ENCODE data around the gene RIPOR1.

RIPOR1 gene

DNA sequence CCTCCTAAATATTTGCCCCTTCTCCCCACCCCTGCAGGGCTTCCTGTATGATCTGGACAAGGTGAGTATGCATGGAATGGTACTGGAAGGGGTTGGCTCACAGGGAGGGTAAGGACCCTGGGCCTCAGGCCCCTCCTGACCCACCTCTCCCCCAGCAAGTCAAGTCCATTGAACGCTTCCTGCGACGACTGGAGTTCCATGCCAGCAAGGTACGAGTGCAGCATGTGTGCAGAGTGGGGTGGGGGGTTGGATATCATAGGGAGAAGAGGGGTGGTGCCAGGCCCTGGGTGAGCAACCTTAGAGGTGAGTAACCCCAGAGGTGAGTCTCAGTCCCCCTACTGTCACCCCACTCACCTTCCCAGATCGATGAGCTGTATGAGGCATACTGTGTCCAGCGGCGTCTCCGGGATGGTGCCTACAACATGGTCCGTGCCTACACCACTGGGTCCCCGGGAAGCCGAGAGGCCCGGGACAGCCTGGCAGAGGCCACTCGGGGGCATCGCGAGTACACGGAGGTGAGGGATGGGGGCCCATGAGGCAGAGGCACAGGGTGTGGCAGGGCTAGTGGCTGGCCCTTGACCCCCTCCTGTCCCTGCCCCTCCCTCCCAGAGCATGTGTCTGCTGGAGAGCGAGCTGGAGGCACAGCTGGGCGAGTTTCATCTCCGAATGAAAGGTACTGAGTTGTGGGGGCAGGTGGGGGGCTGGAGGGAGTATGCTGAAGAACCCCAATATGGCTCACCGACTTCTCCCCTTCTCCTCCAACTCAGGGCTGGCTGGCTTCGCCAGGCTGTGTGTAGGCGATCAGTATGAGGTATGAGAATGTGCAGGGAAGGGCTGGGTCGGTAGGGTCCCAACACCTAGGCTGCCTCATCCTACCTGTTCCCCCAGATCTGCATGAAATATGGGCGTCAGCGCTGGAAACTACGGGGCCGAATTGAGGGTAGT, 11.3 kb downstream of the RIPOR1 start:
- DNase-seq (ENCODE audit: low read depth in 3 of 3): no peak

DNA sequence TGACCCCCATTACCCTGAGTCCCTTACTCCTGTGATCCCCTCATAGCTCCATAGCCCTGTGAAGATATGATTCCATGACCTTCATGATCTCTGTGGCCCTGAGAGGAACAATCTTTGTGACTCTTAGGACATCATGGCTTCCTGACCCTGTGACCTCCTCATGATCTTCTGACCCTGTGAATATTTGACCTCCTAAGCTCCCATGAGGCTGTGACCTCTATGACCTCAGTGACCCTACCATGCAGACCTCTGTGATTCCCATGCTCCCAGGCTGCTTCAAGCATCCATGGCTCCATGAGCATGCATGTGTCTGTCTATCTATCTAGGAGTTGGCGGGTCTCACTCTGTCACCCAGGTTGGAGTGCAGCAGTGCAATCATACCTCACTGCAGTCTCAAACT, 12.1 kb downstream of the RIPOR1 start:
- DNase-seq (ENCODE audit: low read depth in 3 of 3): no peak

DNA sequence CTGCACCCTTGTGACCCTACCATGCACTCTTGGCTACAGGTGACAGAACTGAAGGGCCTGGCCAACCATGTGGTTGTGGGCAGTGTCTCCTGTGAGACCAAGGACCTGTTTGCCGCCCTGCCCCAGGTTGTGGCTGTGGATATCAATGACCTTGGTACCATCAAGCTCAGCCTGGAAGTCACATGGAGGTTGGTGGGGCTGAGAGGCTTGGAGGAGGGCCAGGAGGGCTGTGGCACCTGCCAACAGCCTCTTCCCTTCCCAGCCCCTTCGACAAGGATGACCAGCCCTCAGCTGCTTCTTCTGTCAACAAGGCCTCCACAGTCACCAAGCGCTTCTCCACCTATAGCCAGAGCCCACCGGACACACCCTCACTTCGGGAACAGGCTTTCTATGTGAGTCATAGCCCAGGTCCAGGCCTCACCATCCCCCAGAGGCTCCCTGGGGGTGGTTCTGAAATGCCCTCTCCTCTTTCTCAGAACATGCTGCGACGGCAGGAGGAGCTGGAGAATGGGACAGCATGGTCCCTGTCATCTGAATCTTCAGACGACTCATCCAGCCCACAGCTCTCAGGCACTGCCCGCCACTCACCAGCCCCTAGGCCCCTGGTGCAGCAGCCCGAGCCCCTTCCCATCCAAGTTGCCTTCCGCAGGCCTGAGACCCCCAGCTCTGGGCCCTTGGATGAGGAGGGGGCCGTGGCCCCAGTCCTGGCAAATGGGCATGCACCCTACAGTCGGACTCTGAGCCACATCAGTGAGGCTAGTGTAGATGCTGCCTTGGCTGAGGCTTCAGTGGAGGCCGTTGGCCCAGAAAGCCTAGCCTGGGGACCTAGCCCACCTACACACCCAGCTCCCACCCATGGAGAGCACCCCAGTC, 13.0 kb downstream of the RIPOR1 start:
- DNase-seq (ENCODE audit: low read depth in 3 of 3): no peak

- DNase-seq (ENCODE audit: low read depth in 3 of 3): peak in 2 of 3 experiments; percentile 33 to 58
Measured at GRCh38 chr16:67542464-67542863, 13.8 kb downstream of the RIPOR1 start.

DNA sequence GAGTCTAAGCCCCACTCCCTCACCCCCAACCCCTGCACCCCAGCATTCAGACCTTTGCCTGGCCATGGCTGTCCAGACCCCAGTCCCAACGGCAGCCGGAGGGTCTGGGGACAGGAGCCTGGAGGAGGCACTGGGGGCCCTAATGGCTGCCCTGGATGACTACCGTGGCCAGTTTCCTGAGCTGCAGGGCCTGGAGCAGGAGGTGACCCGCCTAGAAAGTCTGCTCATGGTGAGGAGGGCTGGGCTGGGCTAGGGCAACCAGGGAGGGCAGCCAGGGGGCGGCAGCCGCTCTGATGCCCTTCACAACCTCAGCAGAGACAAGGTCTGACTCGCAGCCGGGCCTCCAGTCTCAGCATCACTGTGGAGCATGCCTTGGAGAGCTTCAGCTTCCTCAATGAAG, 14.4 kb downstream of the RIPOR1 start:
- no peak for DNase-seq (ENCODE audit: low read depth in 3 of 3)

DNA sequence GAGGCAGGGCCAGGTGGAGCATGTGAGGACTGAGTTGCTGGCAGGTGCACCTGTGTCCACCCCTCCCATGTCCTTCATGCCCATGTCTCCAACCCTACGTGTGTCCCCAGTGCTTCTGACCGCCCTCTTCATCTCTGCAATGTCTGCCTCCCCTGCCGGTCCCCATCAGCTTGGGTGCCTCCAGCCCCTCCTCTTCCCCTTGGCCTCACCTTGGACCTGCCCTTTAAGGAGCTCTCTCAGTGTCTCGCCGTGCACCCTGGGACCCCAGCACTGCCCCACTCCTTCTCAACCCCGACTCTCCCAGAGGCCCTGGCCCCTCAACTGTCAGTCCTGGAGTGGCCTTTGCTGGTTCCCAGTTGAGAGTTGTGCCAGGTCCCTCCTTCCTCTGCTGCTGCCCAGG, 15.0 kb downstream of the RIPOR1 start:
- DNase-seq (ENCODE audit: low read depth in 3 of 3): no peak

DNA sequence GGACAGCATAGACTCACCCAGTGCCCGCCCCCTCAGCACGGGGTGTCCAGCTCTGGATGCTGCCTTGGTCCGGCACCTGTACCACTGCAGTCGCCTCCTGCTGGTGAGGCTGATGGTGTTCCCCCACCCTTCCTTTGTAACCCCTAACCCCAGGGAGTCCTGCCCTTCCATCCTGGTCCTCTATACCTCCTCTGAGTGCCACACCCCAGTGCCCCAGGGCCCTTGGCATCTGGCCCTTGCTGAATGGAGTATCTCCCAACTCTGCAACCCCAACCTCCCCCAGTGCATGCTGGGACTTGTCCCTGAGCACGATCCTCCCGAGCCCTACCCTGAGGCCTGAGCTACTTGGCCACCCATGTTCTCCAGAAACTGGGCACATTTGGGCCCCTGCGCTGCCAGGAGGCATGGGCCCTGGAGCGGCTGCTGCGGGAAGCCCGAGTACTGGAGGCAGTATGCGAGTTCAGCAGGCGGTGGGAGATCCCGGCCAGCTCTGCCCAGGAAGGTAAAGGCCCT, 15.8 kb downstream of the RIPOR1 start:
- no peak for DNase-seq (ENCODE audit: low read depth in 3 of 3)

GRCh38 chr16:67544844-67545664, 16.4 kb downstream of the RIPOR1 start:
- no peak for DNase-seq (ENCODE audit: low read depth in 3 of 3)

- no peak for DNase-seq (ENCODE audit: low read depth in 3 of 3)
Measured at GRCh38 chr16:67545665-67546024, 17.0 kb downstream of the RIPOR1 start.

- no peak for DNase-seq (ENCODE audit: low read depth in 3 of 3)
Measured at GRCh38 chr16:67546091-67546501, 17.5 kb downstream of the RIPOR1 start.

- peak; percentile 47 to 68 (median 60) for DNase-seq (ENCODE audit: low read depth in 3 of 3)
Measured at GRCh38 chr16:67546761-67547422, 18.3 kb downstream of the RIPOR1 start.

GRCh38 chr16:67547423-67548264, 19.0 kb downstream of the RIPOR1 start:
- no peak for DNase-seq (ENCODE audit: low read depth in 3 of 3)

DNA sequence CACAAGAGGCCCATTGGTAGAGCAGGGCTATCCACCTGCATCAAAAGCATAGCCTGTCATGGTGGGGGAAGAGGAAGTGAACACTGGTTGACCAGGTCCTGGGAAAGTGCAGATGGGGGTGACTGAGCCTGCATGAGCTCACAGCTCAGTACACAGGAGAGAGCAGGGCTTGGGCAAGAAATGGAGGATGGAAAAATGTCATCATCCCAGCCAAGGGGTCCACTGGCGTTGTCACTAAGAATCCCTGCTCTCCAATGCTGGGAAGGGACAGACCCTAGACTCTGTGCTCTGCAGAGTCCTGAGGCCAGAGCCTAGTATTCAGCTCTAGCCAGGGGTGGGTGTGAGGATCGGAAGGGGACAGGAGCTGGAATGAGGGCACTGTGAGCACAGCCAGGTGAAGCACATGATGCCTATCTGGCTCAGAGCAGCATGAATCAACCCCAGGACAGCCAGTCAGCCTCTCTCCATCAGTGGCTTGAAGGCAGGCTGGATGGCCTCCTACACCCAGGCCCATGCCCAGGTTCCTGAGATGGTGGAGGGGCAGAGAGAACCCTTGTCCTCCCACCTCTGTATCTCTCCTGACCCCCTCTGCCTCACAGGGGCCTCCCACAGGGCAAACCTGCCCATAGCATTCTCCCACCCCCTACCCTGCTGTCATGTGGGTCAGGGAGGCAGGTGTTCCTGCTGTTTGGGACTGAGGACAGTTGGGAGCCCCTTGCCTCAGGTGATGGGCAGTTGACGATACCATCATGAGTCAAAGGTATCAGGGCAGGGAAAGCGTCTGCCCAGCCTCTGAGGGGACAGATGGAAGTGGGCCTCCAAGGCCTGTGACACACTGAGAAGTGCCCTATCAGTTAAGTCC, 19.9 kb downstream of the RIPOR1 start:
- no peak for DNase-seq (ENCODE audit: low read depth in 3 of 3)

- DNase-seq (ENCODE audit: low read depth in 3 of 3): no peak
Measured at GRCh38 chr16:67549240-67549639, 20.6 kb downstream of the RIPOR1 start.

DNA sequence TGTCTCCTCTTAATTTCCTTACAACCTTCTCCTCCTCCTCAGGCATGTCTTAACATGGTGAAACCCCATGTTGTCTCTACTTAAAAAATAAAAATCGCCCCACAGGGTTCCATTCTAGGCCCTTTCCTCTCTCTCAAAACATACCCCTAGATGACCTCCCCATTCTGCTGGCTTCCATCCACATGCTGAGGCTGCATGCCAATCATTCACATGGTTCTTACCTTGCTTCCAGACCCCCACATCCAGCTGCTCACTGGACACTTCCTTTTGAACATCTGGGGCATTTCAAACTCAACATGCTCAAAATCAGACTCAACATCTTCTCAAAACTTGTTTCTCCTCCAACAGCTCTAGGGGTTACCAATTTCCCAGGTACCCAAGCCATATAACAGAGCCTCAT, 21.3 kb downstream of the RIPOR1 start:
- no peak for DNase-seq (ENCODE audit: low read depth in 3 of 3)

DNA sequence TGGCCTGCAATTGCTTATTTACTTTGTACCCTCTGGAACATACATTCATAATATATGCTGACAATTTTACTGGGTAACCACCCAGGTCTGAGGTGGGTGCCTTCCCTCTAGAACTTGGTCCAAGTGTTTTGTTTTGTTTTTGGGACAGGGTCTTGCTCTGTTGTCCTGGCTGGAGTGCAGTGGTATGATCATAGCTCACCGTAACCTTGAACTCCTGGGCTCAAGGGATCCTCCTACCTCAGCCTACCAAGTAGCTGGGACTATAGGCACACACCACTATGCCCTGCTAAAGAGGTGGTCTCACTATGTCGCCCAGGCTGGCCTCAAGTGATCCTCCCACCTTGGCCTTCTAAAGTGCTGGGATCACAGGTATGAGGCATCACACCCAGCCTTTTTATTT, 22.5 kb downstream of the RIPOR1 start:
- DNase-seq (ENCODE audit: low read depth in 3 of 3): no peak

GRCh38 chr16:67551972-67552371, 23.3 kb downstream of the RIPOR1 start:
- no peak for DNase-seq (ENCODE audit: low read depth in 3 of 3)

DNA sequence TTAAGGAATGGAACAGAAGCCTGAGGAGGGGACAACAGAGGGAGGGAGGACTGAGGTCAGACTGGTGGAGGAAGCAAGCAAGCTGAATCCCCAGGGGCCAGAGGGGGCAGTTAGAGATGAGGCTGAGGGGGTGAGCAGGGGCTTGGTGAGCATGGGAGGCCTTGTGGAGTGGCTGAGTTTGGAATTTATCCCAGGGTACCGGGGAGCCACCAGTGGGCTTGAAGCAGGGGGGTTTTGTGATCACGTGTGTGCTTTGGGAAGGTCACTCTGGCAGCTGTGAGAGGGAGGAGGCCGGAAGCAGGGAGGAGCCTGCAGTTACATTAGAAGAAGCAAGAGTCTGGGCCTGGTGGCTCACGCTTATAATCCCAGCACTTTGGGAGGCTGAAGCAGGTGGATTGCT, 23.8 kb downstream of the RIPOR1 start:
- DNase-seq (ENCODE audit: low read depth in 3 of 3): no peak

- no peak for DNase-seq (ENCODE audit: low read depth in 3 of 3)
Measured at GRCh38 chr16:67555795-67556212, 27.2 kb downstream of the RIPOR1 start.
